Activated B cell treated with CpG ODN at 0.5 μM for 24 hours (primary cell): ENCODE data around the gene HSD11B2. TPM values are rescaled to one million over a fixed set of nuclear protein-coding genes. Genes with fewer than 3 reads are reported as not detected.

ENCODE experiments used
- ATAC-seq: fragments of 200-7000 bp; cut with Tn5 transposase; one replicate; pipeline ENCODE4 v1.10.0; 2021; ENCODE audit warnings: low read depth, mild to moderate bottlenecking, moderate library complexity
- CTCF ChIA-PET: fragments of 350-600 bp; sonication (Branson Sonifier 250); formaldehyde crosslinking; loops from one replicate; lab custom pipeline; 2021; ENCODE audit warnings: antibody characterized with exemption; lab: Charles Lee
- POLR2A ChIA-PET: fragments of 350-600 bp; sonication (Branson Sonifier 250); formaldehyde crosslinking; loops from one replicate; lab custom pipeline; 2021; ENCODE audit warnings: antibody characterized with exemption; lab: Charles Lee
- DNase-seq: peaks from one replicate; pipeline ENCODE4 v3.0.0; 2022
- H3K27ac Mint-ChIP-seq: one replicate; pipeline ENCODE4 v1.8.0; 2020; ENCODE audit warnings: mixed read lengths
- H3K27me3 Mint-ChIP-seq: one replicate; pipeline ENCODE4 v1.8.0; 2021; ENCODE audit warnings: mixed read lengths
- H3K36me3 Mint-ChIP-seq: one replicate; pipeline ENCODE4 v1.8.0; 2021; ENCODE audit warnings: low read depth, mixed read lengths
- H3K4me1 Mint-ChIP-seq: one replicate; pipeline ENCODE4 v1.8.0; 2021; ENCODE audit warnings: mixed read lengths
- H3K4me3 Mint-ChIP-seq: one replicate; pipeline ENCODE4 v1.8.0; 2020; ENCODE audit warnings: mild to moderate bottlenecking, mixed read lengths
- H3K9me3 Mint-ChIP-seq: one replicate; pipeline ENCODE4 v1.8.0; 2020; ENCODE audit warnings: mixed read lengths
- intact Hi-C: fragments of 100-400 bp; cut with micrococcal nuclease; formaldehyde crosslinking; loops from one replicate; pipeline ENCODE4 v1.15.1; 2024
- total RNA-seq: library from RNA; stranded (reverse); gene quantifications from 2 replicates; pipeline ENCODE4 v1.2.3, GENCODE V29; 2022
- TF ChIP-seq, protein P1 (sequence below): fragments of 200-600 bp; IDR thresholded peaks from one replicate; pipeline ENCODE4 v1.8.0; 2022; ENCODE audit warnings: antibody characterized with exemption, mild to moderate bottlenecking

HSD11B2 gene
- total RNA-seq, 1 donor from 2014 or later: 0.49 TPM

DNA sequence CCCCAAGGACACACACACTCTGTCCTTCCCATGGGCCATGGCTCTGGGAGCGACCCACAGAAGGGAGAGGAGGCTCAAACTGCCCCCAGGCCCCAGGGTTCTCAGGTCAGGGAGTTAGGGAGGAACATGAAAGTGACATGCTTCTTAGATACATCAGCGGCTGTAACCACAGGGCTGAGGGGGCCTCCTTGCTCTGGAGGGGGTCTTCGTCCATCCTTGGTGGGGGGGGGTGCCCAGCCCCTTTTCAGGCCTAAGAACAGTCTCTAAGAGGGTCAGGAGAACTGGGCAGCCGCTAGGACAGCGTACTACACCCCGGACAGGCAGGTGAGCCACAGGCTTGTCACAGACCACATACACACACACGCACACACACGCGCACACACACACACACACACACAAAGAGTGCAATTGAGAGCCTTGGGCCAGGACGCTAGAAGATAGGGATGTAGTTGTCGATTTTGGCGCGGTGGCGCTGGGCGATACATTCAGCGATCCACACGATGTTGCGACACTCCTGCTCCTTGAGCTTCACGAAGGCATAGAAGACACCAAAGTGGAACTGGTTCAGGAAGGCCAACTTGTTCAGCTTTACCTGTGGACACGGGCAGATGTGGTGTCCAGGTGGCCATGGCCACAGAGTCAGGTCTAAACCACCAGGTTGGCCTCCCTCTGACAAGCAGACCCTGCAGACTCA, 7.3 kb downstream of the HSD11B2 start:
- Mint-ChIP-seq H3K36me3 (peaks cover 58% of the 10 kb centered on the region), H3K27ac (no peak overlapping the region), H3K9me3 (no peaks in the 10 kb centered on the region), H3K27me3 (no peaks in the 10 kb centered on the region), H3K4me1 (peaks cover 32% of the 10 kb centered on the region), H3K4me3 (no peak overlapping the region)
- DNase-seq (no peak), ATAC-seq (no peak)
- CTCF ChIA-PET: interaction anchor here (1.2 to 1.7 kb wide), 2 partner anchors 10 to 11 kb away, joined by 4 to 6 read pairs; no protein-coding TSS in a partner anchor
- POLR2A ChIA-PET: interaction anchor here (0.5 kb wide), 1 partner anchor 647 kb away, joined by 5 read pairs; the partner anchor contains the start of gene NFATC3
- intact Hi-C loops: no loop called here
- TF ChIP-seq, protein P1, sequence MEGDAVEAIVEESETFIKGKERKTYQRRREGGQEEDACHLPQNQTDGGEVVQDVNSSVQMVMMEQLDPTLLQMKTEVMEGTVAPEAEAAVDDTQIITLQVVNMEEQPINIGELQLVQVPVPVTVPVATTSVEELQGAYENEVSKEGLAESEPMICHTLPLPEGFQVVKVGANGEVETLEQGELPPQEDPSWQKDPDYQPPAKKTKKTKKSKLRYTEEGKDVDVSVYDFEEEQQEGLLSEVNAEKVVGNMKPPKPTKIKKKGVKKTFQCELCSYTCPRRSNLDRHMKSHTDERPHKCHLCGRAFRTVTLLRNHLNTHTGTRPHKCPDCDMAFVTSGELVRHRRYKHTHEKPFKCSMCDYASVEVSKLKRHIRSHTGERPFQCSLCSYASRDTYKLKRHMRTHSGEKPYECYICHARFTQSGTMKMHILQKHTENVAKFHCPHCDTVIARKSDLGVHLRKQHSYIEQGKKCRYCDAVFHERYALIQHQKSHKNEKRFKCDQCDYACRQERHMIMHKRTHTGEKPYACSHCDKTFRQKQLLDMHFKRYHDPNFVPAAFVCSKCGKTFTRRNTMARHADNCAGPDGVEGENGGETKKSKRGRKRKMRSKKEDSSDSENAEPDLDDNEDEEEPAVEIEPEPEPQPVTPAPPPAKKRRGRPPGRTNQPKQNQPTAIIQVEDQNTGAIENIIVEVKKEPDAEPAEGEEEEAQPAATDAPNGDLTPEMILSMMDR: no peak

DNA sequence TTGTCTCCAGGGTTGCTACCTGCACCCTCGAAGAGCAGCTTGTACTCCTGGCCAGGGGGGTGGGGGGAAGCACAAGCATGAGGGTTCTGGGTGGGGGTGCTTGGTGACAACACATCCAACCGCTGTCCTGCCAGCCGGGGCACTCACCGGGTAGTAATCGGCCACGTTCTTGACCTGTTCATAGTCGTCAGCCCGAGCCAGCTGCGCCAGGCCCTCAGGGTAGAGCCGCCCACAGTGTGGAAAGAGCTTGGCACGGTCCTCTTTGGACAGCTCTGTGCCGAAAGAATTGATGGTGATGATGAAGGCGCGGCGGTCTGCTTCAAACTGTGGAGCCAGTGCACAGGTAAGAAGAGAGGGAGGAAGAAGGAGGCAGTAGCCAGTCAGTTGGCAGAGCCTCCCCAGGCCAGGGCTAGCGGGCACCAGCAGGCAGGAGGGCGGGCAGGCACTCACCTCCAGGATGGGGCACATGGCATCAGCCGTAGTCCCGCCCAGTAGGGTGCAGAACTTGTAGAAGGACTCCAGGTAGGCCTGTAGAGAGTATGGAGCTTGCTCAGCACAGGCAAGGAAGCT, 8.0 kb downstream of the HSD11B2 start:
- DNase-seq (no peak), ATAC-seq (no peak)
- H3K27me3 Mint-ChIP-seq: no peaks in the 10 kb centered on the region
- ChIA-PET POLR2A (interaction anchor here (0.5 kb wide), 1 partner anchor 646 kb away, joined by 5 read pairs; the partner anchor contains the start of gene NFATC3), CTCF (interaction anchor here (1.2 to 1.7 kb wide), 2 partner anchors 11 to 12 kb away, joined by 4 to 6 read pairs; no protein-coding TSS in a partner anchor)
- no peak overlapping the region for H3K27ac Mint-ChIP-seq
- TF ChIP-seq, protein P1: no peak
- H3K4me1 Mint-ChIP-seq: peaks cover 29% of the 10 kb centered on the region
- H3K9me3 Mint-ChIP-seq: no peaks in the 10 kb centered on the region
- no peak overlapping the region for H3K4me3 Mint-ChIP-seq
- peaks cover 60% of the 10 kb centered on the region for H3K36me3 Mint-ChIP-seq
- intact Hi-C loops: no loop called here

DNA sequence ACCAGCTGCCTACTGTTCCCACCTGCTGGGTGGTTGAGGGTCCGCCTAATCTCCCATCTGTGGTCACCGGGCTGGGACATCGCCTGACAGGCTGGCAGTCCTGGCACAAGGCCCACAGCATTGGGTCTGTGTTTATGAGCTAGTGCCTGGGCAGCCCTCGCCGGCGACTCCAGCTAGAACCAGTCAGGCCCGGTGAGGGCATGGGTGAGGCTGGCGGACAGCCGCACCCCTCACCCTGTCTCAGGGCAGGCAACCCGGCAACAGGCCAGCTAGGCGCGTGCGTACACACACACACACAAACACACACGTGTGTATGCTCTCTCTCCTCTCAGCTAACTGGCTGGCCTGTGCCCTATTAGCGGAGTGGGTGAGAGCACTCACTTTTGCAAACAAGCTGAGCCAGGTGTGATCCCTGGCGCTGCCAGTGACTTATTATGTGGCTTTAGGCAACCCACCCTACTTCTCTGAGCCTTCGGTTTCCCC, 10.4 kb downstream of the HSD11B2 start:
- TF ChIP-seq, protein P1: no peak
- ATAC-seq (no peak), DNase-seq (no peak)
- intact Hi-C loops: no loop called here
- Mint-ChIP-seq H3K36me3 (peaks cover 70% of the 10 kb centered on the region), H3K27ac (no peak overlapping the region), H3K4me1 (peaks cover 10% of the 10 kb centered on the region), H3K27me3 (no peaks in the 10 kb centered on the region), H3K9me3 (no peaks in the 10 kb centered on the region), H3K4me3 (no peak overlapping the region)
- ChIA-PET POLR2A (no interaction called here), CTCF (interaction anchor here (1.0 kb wide), 1 partner anchor 14 kb away, joined by 3 read pairs; no protein-coding TSS in a partner anchor)

DNA sequence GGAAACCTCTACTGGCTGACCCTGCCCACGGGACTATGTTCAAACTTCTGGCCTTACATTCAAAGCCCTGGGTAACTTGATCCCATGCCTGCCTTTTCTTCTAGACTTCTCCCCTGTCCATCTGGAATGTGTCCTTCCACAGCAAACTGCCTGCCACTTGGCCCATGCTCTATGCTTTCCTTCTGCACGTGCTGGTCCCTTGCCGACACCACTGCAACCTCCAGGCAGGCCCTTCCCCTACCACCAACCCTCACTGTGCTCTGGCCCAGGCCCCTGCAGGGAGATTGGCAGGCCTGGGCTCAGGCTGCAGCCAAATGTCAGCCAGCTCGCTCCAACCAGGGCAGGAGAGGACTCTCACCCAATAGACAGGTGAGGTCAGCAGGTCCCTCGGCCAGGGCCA, 11.0 kb downstream of the HSD11B2 start:
- Mint-ChIP-seq H3K9me3 (no peaks in the 10 kb centered on the region), H3K27ac (no peak overlapping the region), H3K4me3 (no peak overlapping the region), H3K4me1 (peaks cover 9% of the 10 kb centered on the region), H3K27me3 (no peaks in the 10 kb centered on the region), H3K36me3 (peaks cover 71% of the 10 kb centered on the region)
- ChIA-PET CTCF (interaction anchor here (1.0 kb wide), 1 partner anchor 14 kb away, joined by 3 read pairs; no protein-coding TSS in a partner anchor), POLR2A (no interaction called here)
- intact Hi-C loops: no loop called here
- no peak for ATAC-seq
- DNase-seq: no peak
- TF ChIP-seq, protein P1: no peak
